ENCODE measurements around the gene AFDN. TPM values are rescaled to one million over a fixed set of nuclear protein-coding genes. Genes with fewer than 3 reads are reported as not detected.

AFDN gene
- total RNA-seq, 1 donor from 2014 or later, result 102 TPM

DNA sequence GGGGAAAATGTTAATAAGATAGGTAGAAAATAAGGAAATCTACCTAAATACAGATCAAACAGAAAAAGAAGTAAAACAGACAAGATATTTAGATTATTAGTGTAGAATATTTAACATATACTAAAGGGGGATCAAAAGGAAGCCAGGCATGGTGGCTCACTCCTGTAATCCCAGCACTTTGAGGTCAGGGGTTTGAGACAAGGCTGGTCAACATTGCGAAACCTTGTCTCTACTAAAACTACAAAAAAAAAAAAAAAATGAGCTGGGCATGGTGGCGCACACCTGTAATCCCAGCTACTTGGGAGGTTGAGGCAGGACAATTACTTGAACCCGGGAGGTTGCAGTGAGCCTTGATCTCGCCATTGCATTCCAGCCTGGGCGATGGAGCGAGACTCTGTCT lies 55.5 kb downstream of the AFDN start:
- TF ChIP-seq CTCF (IDR thresholded peaks at IDR 0.05), result no peak
- Histone ChIP-seq H3K4me3 (no peak overlapping the region), H3K9me3 (no peaks in the 10 kb centered on the region), H3K27ac (no peak overlapping the region), H3K36me3 (peaks cover 3 to 27% of the 10 kb centered on the region in 2 donors), H3K4me1 (no peaks in the 10 kb centered on the region), H3K27me3 (no peaks in the 10 kb centered on the region)
- intact Hi-C loops (cut with DNase I), result no loop called here
- no peak for DNase-seq (ENCODE audit: low spot score in 2 of 2)

DNA sequence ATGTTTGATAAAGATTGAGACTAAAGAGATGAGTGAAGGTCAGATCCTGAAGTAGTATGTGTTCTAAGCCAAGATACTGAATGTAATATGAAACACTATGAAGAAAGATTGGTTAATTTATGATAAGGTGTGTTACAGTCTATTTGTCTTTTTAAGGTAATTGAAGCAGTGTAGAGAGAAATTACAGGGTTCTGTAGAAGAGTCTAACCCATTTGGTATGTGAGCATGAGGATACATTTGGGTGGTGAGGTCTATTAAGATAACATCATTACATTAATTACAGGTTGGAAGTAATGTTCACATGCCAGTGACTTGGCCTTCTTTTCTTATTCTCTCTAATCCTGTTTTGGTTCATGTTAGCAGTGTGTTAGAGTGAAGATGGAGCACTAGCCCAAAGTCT lies 61.4 kb downstream of the AFDN start:
- Histone ChIP-seq H3K4me1 (no peaks in the 10 kb centered on the region), H3K36me3 (peaks cover 3 to 22% of the 10 kb centered on the region in 2 donors), H3K9me3 (no peaks in the 10 kb centered on the region), H3K27ac (no peak overlapping the region), H3K27me3 (no peaks in the 10 kb centered on the region), H3K4me3 (no peak overlapping the region)
- DNase-seq (ENCODE audit: low spot score in 2 of 2), result no peak
- no peak for TF ChIP-seq CTCF (IDR thresholded peaks at IDR 0.05)
- intact Hi-C loops (cut with DNase I), result no loop called here

GRCh38 chr6:167892835-167893815 lies 66.4 kb downstream of the AFDN start:
- H3K27ac ChIP-seq, result no peak overlapping the region
- TF ChIP-seq CTCF (IDR thresholded peaks at IDR 0.05), result no peak
- H3K27me3 ChIP-seq, result no peaks in the 10 kb centered on the region
- no peaks in the 10 kb centered on the region for H3K4me1 ChIP-seq
- DNase-seq (ENCODE audit: low spot score in 2 of 2), result no peak
- H3K9me3 ChIP-seq, result no peaks in the 10 kb centered on the region
- H3K4me3 ChIP-seq, result no peak overlapping the region
- H3K36me3 ChIP-seq, result peaks cover 0 to 31% of the 10 kb centered on the region in 2 donors
- intact Hi-C loops (cut with DNase I), result no loop called here

DNA sequence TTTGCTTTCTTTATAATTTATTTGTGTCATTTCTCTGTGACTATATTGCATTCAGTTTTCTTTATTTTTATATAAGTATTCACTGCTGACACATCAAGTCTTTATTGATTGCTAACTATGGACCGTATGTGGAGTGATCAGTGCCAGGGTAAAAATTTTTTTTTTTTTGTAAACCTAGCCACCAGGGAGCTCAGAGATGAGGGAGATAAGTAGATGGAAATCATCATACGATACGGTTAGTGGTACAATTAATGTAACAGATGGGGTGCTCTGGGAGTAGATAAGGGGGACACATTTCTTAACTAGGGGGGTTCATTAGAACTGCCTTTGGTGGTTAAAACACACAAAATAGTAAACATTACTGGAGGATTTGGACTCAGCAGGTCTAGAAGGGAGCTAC lies 68.3 kb downstream of the AFDN start:
- Histone ChIP-seq H3K4me3 (no peak overlapping the region), H3K4me1 (no peaks in the 10 kb centered on the region), H3K27ac (no peak overlapping the region), H3K9me3 (no peaks in the 10 kb centered on the region), H3K27me3 (no peaks in the 10 kb centered on the region), H3K36me3 (peaks cover 3 to 28% of the 10 kb centered on the region in 2 donors)
- no peak for TF ChIP-seq CTCF (IDR thresholded peaks at IDR 0.05)
- no peak for DNase-seq (ENCODE audit: low spot score in 2 of 2)
- intact Hi-C loops (cut with DNase I), result loop anchor here (5.0 kb wide), 1 partner anchor 408 kb away; no protein-coding TSS in a partner anchor

GRCh38 chr6:167896648-167897047 lies 69.9 kb downstream of the AFDN start:
- H3K4me3 ChIP-seq, result no peak overlapping the region
- intact Hi-C loops (cut with DNase I), result loop anchor here (5.0 kb wide), 1 partner anchor 409 kb away; no protein-coding TSS in a partner anchor
- H3K4me1 ChIP-seq, result no peaks in the 10 kb centered on the region
- no peak for DNase-seq (ENCODE audit: low spot score in 2 of 2)
- H3K27ac ChIP-seq, result no peak overlapping the region
- no peaks in the 10 kb centered on the region for H3K9me3 ChIP-seq
- H3K36me3 ChIP-seq, result peaks cover 3 to 22% of the 10 kb centered on the region in 2 donors
- TF ChIP-seq CTCF (IDR thresholded peaks at IDR 0.05), result no peak
- no peaks in the 10 kb centered on the region for H3K27me3 ChIP-seq

Measured in ascending aorta (tissue), 2 donors.